WTC11 (cell line): Measurements from ENCODE around the gene CDH13. TPM values are rescaled to one million over a fixed set of nuclear protein-coding genes. Genes with fewer than 3 reads are reported as not detected.

Experiments used
- ATAC-seq: fragments of 200-7000 bp; cut with Tn5 transposase; 2 replicates; pipeline ENCODE4 v1.10.0; 2021; ENCODE audit warnings: mild to moderate bottlenecking, moderate library complexity
- CTCF ChIA-PET: fragments of 300-600 bp; sonication (Branson Sonifier 250); formaldehyde crosslinking; loops from one replicate; lab custom pipeline; 2021; ENCODE audit warnings: antibody characterized with exemption; lab: Charles Lee
- POLR2A ChIA-PET: fragments of 350-600 bp; sonication (Branson Sonifier 250); formaldehyde crosslinking; loops from one replicate; lab custom pipeline; 2021; ENCODE audit warnings: antibody characterized with exemption; lab: Charles Lee
- DNase-seq: peaks from one replicate; pipeline ENCODE4 v3.0.0; 2021; ENCODE audit warnings: low spot score
- H3K27ac Mint-ChIP-seq: 2 replicates; pipeline ENCODE4 v1.8.0; 2021; ENCODE audit warnings: mixed read lengths
- H3K27me3 Mint-ChIP-seq: 2 replicates; pipeline ENCODE4 v1.8.0; 2021; ENCODE audit warnings: low read depth, mild to moderate bottlenecking, moderate library complexity, mixed read lengths
- H3K36me3 Mint-ChIP-seq: 2 replicates; pipeline ENCODE4 v1.8.0; 2021; ENCODE audit warnings: mixed read lengths
- H3K4me1 Mint-ChIP-seq: 2 replicates; pipeline ENCODE4 v1.8.0; 2022; ENCODE audit warnings: mixed read lengths
- H3K4me3 Mint-ChIP-seq: 2 replicates; pipeline ENCODE4 v1.8.0; 2021; ENCODE audit warnings: mild to moderate bottlenecking, moderate library complexity, mixed read lengths
- H3K9me3 Mint-ChIP-seq: 2 replicates; pipeline ENCODE4 v1.8.0; 2021; ENCODE audit warnings: mixed read lengths
- EMX1 ChIP-seq: fragments of 250-450 bp; sonication (Bioruptor Pico); IDR thresholded peaks from 2 replicates; pipeline ENCODE4 v1.8.0; 2021; ENCODE audit warnings: mild to moderate bottlenecking
- FOXK1 ChIP-seq: sonication (generic); formaldehyde crosslinking; IDR thresholded peaks from 2 replicates; pipeline ENCODE4 v1.8.0; 2022; ENCODE audit warnings: mild to moderate bottlenecking, moderate library complexity, missing genetic modification reagents
- GABPB1 ChIP-seq: sonication (generic); formaldehyde crosslinking; IDR thresholded peaks from 2 replicates; pipeline ENCODE4 v1.8.1; 2023; ENCODE audit warnings: mild to moderate bottlenecking, missing genetic modification reagents
- HMGA2 ChIP-seq: fragments of 250-450 bp; sonication (Bioruptor Pico); IDR thresholded peaks from 2 replicates; pipeline ENCODE4 v1.4.0; 2021; ENCODE audit warnings: mild to moderate bottlenecking, moderate library complexity
- JUN ChIP-seq: sonication (generic); formaldehyde crosslinking; IDR thresholded peaks from 2 replicates; pipeline ENCODE4 v1.8.0; 2023; ENCODE audit warnings: mild to moderate bottlenecking, missing genetic modification reagents
- MXD4 ChIP-seq: fragments of 250-450 bp; sonication (Bioruptor Pico); IDR thresholded peaks from 2 replicates; pipeline ENCODE4 v1.8.0; 2021; ENCODE audit warnings: mild to moderate bottlenecking, moderate library complexity, borderline replicate concordance
- NR3C1 ChIP-seq: sonication (generic); formaldehyde crosslinking; conservative IDR thresholded peaks from 2 replicates; pipeline ENCODE4 v1.8.1; 2023; ENCODE audit warnings: low read depth, mild to moderate bottlenecking, missing genetic modification reagents
- SOX15 ChIP-seq: fragments of 250-450 bp; sonication (Bioruptor Pico); IDR thresholded peaks from 2 replicates; pipeline ENCODE4 v1.9.0; 2021; ENCODE audit warnings: mild to moderate bottlenecking
- TCF7 ChIP-seq: sonication (generic); formaldehyde crosslinking; IDR thresholded peaks from 2 replicates; pipeline ENCODE4 v1.8.0; 2022; ENCODE audit warnings: mild to moderate bottlenecking, low read depth, missing genetic modification reagents, moderate library complexity
- TEAD4 ChIP-seq: sonication (generic); formaldehyde crosslinking; IDR thresholded peaks from 2 replicates; pipeline ENCODE4 v1.8.0; 2022; ENCODE audit warnings: mild to moderate bottlenecking, missing genetic modification reagents
- TP53 ChIP-seq: sonication (generic); formaldehyde crosslinking; IDR thresholded peaks from 2 replicates; pipeline ENCODE4 v1.8.1; 2023; ENCODE audit warnings: mild to moderate bottlenecking, missing genetic modification reagents
- ZNF416 ChIP-seq: fragments of 250-450 bp; sonication (Bioruptor Pico); IDR thresholded peaks from 2 replicates; pipeline ENCODE4 v1.9.0; 2021; ENCODE audit warnings: mild to moderate bottlenecking, inconsistent platforms
- total RNA-seq: library from RNA; stranded (reverse); gene quantifications from 3 replicates; pipeline ENCODE4 v1.2.3, GENCODE V29; 2021
- TF ChIP-seq, protein P1 (sequence below): sonication (generic); formaldehyde crosslinking; IDR thresholded peaks from 2 replicates; pipeline ENCODE4 v1.8.0; 2022; ENCODE audit warnings: mild to moderate bottlenecking, missing genetic modification reagents
- TF ChIP-seq, protein P2 (sequence below): sonication (generic); formaldehyde crosslinking; IDR thresholded peaks from 2 replicates; pipeline ENCODE4 v1.8.1; 2022; ENCODE audit warnings: mild to moderate bottlenecking, missing genetic modification reagents, moderate library complexity, borderline replicate concordance
- TF ChIP-seq, protein P3 (sequence below): fragments of 250-450 bp; sonication (Bioruptor Pico); IDR thresholded peaks from 2 replicates; pipeline ENCODE4 v1.9.0; 2021; ENCODE audit warnings: mild to moderate bottlenecking
- TF ChIP-seq, protein P4 (sequence below): sonication (generic); formaldehyde crosslinking; IDR thresholded peaks from 2 replicates; pipeline ENCODE4 v1.8.0; 2023; ENCODE audit warnings: missing genetic modification reagents
- TF ChIP-seq, protein P5 (sequence below): sonication (generic); formaldehyde crosslinking; IDR thresholded peaks from 2 replicates; pipeline ENCODE4 v1.8.0; 2023; ENCODE audit warnings: mild to moderate bottlenecking, missing genetic modification reagents
- TF ChIP-seq, protein P6 (sequence below): fragments of 250-450 bp; sonication (Bioruptor Pico); IDR thresholded peaks from 2 replicates; pipeline ENCODE4 v2.1.2; 2022; ENCODE audit warnings: mild to moderate bottlenecking, moderate library complexity

Gene CDH13
- total RNA-seq, 1 experiment from 2014 or later: 0.81 TPM

DNA sequence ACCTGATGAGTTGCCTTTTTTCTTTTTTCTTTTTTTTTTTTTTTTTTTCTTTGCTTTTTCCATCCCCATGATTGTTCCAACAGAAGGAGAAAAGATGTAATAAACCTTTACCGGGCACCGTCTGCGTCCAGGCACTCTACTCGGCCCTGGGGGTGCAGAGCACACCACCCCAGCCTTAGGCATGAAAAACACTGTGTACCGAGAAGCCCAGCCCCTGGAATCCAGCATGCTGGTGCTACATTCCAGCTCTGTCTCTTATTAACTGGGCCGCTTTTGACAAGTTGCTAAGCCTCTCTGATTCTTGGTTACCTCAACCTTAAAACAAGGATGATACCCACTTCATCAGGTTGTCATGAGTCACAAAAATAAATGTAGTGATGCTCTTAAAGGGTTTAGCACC is 1117.0 kb downstream of the CDH13 start (continued):
- TF ChIP-seq TEAD4 (CRISPR knock-in tag): no peak

DNA sequence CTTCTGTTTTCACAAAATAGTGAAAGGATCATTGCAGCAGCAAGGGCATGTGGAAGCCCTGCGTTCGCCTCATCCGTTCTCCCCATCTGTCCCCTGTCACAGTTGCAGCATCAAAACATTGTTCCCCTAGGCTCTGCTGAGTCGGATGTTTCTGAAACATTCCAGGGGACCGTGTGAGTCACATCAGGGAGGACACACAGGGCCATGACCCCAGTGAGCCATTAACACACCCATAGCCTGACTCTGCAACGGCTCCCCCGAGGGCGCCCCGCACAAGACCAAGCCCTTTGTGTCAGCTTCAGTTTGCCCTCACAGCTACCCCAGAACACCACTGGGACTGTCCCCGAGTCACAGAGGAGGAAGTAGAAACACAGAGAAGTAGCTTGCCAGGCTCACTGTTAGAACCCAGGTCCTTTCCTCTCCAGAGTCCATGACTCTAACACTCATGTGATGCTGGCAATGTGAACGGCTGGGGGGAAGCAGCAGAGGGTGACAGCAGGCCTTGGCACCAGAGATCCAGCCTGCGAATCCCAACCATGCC is 1117.7 kb downstream of the CDH13 start:
- H3K4me3 Mint-ChIP-seq: no peak overlapping the region
- ATAC-seq (peak; percentile 55), DNase-seq (no peak)
- TF ChIP-seq, protein P1, sequence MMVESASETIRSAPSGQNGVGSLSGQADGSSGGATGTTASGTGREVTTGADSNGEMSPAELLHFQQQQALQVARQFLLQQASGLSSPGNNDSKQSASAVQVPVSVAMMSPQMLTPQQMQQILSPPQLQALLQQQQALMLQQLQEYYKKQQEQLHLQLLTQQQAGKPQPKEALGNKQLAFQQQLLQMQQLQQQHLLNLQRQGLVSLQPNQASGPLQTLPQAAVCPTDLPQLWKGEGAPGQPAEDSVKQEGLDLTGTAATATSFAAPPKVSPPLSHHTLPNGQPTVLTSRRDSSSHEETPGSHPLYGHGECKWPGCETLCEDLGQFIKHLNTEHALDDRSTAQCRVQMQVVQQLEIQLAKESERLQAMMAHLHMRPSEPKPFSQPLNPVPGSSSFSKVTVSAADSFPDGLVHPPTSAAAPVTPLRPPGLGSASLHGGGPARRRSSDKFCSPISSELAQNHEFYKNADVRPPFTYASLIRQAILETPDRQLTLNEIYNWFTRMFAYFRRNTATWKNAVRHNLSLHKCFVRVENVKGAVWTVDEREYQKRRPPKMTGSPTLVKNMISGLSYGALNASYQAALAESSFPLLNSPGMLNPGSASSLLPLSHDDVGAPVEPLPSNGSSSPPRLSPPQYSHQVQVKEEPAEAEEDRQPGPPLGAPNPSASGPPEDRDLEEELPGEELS (CRISPR knock-in tag): no peak
- TF ChIP-seq, protein P2, sequence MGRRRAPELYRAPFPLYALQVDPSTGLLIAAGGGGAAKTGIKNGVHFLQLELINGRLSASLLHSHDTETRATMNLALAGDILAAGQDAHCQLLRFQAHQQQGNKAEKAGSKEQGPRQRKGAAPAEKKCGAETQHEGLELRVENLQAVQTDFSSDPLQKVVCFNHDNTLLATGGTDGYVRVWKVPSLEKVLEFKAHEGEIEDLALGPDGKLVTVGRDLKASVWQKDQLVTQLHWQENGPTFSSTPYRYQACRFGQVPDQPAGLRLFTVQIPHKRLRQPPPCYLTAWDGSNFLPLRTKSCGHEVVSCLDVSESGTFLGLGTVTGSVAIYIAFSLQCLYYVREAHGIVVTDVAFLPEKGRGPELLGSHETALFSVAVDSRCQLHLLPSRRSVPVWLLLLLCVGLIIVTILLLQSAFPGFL (CRISPR knock-in tag): no peak
- TF ChIP-seq, protein P3, sequence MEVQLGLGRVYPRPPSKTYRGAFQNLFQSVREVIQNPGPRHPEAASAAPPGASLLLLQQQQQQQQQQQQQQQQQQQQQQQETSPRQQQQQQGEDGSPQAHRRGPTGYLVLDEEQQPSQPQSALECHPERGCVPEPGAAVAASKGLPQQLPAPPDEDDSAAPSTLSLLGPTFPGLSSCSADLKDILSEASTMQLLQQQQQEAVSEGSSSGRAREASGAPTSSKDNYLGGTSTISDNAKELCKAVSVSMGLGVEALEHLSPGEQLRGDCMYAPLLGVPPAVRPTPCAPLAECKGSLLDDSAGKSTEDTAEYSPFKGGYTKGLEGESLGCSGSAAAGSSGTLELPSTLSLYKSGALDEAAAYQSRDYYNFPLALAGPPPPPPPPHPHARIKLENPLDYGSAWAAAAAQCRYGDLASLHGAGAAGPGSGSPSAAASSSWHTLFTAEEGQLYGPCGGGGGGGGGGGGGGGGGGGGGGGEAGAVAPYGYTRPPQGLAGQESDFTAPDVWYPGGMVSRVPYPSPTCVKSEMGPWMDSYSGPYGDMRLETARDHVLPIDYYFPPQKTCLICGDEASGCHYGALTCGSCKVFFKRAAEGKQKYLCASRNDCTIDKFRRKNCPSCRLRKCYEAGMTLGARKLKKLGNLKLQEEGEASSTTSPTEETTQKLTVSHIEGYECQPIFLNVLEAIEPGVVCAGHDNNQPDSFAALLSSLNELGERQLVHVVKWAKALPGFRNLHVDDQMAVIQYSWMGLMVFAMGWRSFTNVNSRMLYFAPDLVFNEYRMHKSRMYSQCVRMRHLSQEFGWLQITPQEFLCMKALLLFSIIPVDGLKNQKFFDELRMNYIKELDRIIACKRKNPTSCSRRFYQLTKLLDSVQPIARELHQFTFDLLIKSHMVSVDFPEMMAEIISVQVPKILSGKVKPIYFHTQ (CRISPR knock-in tag): no peak
- TF ChIP-seq, protein P4, sequence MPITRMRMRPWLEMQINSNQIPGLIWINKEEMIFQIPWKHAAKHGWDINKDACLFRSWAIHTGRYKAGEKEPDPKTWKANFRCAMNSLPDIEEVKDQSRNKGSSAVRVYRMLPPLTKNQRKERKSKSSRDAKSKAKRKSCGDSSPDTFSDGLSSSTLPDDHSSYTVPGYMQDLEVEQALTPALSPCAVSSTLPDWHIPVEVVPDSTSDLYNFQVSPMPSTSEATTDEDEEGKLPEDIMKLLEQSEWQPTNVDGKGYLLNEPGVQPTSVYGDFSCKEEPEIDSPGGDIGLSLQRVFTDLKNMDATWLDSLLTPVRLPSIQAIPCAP (CRISPR knock-in tag): no peak
- TF ChIP-seq FOXK1 (no peak), JUN (no peak), TCF7 (CRISPR knock-in tag) (no peak), GABPB1 (CRISPR knock-in tag) (no peak)
- TF ChIP-seq, protein P5, sequence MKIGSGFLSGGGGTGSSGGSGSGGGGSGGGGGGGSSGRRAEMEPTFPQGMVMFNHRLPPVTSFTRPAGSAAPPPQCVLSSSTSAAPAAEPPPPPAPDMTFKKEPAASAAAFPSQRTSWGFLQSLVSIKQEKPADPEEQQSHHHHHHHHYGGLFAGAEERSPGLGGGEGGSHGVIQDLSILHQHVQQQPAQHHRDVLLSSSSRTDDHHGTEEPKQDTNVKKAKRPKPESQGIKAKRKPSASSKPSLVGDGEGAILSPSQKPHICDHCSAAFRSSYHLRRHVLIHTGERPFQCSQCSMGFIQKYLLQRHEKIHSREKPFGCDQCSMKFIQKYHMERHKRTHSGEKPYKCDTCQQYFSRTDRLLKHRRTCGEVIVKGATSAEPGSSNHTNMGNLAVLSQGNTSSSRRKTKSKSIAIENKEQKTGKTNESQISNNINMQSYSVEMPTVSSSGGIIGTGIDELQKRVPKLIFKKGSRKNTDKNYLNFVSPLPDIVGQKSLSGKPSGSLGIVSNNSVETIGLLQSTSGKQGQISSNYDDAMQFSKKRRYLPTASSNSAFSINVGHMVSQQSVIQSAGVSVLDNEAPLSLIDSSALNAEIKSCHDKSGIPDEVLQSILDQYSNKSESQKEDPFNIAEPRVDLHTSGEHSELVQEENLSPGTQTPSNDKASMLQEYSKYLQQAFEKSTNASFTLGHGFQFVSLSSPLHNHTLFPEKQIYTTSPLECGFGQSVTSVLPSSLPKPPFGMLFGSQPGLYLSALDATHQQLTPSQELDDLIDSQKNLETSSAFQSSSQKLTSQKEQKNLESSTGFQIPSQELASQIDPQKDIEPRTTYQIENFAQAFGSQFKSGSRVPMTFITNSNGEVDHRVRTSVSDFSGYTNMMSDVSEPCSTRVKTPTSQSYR (CRISPR knock-in tag): no peak
- TF ChIP-seq, protein P6, sequence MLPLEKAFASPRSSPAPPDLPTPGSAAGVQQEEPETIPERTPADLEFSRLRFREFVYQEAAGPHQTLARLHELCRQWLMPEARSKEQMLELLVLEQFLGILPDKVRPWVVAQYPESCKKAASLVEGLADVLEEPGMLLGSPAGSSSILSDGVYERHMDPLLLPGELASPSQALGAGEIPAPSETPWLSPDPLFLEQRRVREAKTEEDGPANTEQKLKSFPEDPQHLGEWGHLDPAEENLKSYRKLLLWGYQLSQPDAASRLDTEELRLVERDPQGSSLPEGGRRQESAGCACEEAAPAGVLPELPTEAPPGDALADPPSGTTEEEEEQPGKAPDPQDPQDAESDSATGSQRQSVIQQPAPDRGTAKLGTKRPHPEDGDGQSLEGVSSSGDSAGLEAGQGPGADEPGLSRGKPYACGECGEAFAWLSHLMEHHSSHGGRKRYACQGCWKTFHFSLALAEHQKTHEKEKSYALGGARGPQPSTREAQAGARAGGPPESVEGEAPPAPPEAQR (CRISPR knock-in tag): no peak
- peaks cover 4% of the 10 kb centered on the region; the same call in 1 of the 2 replicates for H3K4me1 Mint-ChIP-seq
- no peaks in the 10 kb centered on the region for H3K27me3 Mint-ChIP-seq
- CTCF ChIA-PET: interaction anchor here (0.5 kb wide), 1 partner anchor 412 kb away, joined by 5 read pairs; no protein-coding TSS in a partner anchor
- H3K9me3 Mint-ChIP-seq: peaks cover 9% of the 10 kb centered on the region
- POLR2A ChIA-PET: no interaction called here
- H3K27ac Mint-ChIP-seq: no peak overlapping the region; the same call in 1 of the 2 replicates
- no peaks in the 10 kb centered on the region for H3K36me3 Mint-ChIP-seq

DNA sequence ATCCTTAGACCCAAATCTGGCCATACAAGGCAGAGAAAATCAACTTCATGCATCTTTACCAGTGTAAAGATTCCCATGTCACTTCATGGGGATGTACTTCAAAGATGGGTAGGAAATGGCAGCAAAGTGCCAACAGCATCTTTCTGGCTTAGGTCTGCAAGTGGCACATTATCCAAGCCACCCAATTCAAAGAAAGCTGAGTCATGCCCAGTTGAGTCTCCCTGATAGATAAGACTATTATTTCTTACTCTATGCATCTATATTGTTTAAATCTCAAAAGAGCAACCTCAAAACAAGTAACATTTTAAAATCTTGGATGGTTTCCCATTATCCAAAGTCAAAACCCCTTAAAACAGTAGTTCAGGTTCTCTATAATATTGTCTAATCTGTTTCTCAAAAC is 1119.8 kb downstream of the CDH13 start:
- H3K27me3 Mint-ChIP-seq: no peaks in the 10 kb centered on the region

More for the DNA sequence above, 1119.8 kb downstream of the CDH13 start:
- DNase-seq (no peak), ATAC-seq (no peak)
- no peak overlapping the region for H3K27ac Mint-ChIP-seq
- POLR2A ChIA-PET: no interaction called here
- H3K4me3 Mint-ChIP-seq: no peak overlapping the region
- TF ChIP-seq NR3C1 (CRISPR knock-in tag): no peak
- TF ChIP-seq, protein P4 (CRISPR knock-in tag): no peak
- TF ChIP-seq TP53 (CRISPR knock-in tag): no peak
- TF ChIP-seq HMGA2 (CRISPR knock-in tag): no peak
- no peak for TF ChIP-seq ZNF416
- no peak for TF ChIP-seq MXD4 (CRISPR knock-in tag)
- TF ChIP-seq SOX15 (CRISPR knock-in tag): no peak
- TF ChIP-seq EMX1 (CRISPR knock-in tag): no peak
- peaks cover 14% of the 10 kb centered on the region for H3K9me3 Mint-ChIP-seq
- H3K4me1 Mint-ChIP-seq: peaks cover 4% of the 10 kb centered on the region; the same call in 1 of the 2 replicates
- H3K36me3 Mint-ChIP-seq: no peaks in the 10 kb centered on the region
- CTCF ChIA-PET: no interaction called here
